Measurements from ENCODE around the gene SBF1.

GRCh38 chr22:50504369-50505211 lies 29.8 kb upstream of the SBF1 start:
- no peak for TF ChIP-seq CTCF (conservative IDR thresholded peaks at IDR 0.05; ENCODE audit: low read length)
- no peak for TF ChIP-seq EZH2phosphoT487 (IDR thresholded peaks at IDR 0.05; ENCODE audit: borderline replicate concordance)

Measured in Loucy (cell line).